ENCODE measurements around the gene DCP1B. TPM values are rescaled to one million over a fixed set of nuclear protein-coding genes. Genes with fewer than 3 reads are reported as not detected.

The DCP1B gene
- total and polyA plus RNA-seq, 12 donors: 1.1 to 4.9 (median 2.0) TPM

DNA sequence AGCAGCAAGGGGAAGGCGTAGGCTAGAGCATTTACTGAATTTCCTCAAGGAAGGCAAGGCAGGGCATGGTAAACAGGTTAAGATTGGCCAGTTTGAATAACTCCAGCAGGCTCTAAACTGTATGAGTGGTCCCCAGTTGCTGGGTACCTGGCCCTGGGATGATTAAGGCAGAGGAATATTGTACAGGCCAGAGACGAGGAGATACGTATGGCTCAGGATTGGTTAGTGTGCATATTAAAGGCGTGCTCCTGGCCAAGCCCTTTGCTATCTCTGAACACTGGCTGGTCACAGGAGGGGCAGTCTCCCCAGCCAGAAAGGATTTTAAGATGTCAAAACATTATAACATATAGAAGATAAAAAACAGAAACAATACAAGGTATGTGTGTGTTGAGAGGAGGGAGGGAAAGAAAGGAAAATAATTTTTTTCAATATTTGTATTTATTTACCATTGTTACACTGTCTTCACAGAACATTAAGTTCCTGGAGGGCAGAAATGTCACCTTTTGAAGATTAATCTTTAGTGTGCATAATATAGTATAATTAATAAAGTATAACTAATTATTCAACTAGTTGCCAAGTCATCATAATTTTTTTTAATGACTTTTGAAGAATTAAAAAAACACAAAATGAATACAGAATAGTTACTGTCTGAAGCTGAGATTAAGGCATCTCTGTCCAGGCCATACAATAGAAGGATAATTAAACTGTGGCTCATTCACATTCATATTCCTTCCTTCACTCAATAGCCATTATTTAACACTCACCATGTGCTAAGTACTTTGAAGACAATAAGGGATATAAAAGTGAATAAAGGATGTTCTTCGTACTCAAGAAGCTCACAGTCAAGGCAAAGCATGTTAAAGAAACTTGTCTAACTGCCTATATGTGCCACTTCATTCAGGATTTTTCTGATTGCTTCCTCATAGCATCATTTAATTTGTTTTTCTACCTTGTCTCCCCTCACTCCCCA lies 41.9 kb downstream of the DCP1B start:
- Histone ChIP-seq H3K27ac (no peak overlapping the region), H3K9me3 (no peaks in the 10 kb centered on the region), H3K4me3 (no peak overlapping the region), H3K36me3 (peaks cover 0 to 67% (median 7%) of the 10 kb centered on the region in 9 donors), H3K4me1 (peaks cover 0 to 15% (median 0%) of the 10 kb centered on the region in 9 donors), H3K27me3 (no peaks in the 10 kb centered on the region)
- DNase-seq: no peak
- intact Hi-C loops (cut with DNase I): no loop called here
- TF ChIP-seq, protein P1, sequence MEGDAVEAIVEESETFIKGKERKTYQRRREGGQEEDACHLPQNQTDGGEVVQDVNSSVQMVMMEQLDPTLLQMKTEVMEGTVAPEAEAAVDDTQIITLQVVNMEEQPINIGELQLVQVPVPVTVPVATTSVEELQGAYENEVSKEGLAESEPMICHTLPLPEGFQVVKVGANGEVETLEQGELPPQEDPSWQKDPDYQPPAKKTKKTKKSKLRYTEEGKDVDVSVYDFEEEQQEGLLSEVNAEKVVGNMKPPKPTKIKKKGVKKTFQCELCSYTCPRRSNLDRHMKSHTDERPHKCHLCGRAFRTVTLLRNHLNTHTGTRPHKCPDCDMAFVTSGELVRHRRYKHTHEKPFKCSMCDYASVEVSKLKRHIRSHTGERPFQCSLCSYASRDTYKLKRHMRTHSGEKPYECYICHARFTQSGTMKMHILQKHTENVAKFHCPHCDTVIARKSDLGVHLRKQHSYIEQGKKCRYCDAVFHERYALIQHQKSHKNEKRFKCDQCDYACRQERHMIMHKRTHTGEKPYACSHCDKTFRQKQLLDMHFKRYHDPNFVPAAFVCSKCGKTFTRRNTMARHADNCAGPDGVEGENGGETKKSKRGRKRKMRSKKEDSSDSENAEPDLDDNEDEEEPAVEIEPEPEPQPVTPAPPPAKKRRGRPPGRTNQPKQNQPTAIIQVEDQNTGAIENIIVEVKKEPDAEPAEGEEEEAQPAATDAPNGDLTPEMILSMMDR (IDR thresholded peaks at IDR 0.05): no peak
- 94 to 96% methylated on average over 5 of the region's 5 CpGs for WGBS, 2 donors
- peak in 1 of 8 donors; percentile 44 for ATAC-seq

DNA sequence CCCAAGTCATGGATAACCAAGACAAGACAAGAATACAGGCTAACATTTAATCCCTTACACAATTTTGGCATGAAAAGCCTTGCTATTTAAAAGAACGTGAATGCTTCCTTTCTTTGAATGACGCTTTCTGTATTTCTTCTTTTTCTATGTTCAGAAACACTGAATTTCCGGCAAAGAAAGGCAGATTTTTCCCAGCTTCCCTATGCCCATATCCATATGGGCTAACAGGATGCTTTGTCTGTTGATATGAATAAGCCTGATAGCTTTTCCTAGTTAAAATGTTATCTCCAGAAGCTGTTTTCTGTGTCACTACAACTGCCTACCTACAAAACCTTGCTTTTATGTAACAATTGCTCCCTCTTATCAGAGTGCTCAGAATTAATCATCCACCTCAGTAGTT lies 47.5 kb downstream of the DCP1B start:
- Histone ChIP-seq H3K36me3 (peaks cover 0 to 54% (median 0%) of the 10 kb centered on the region in 9 donors), H3K9me3 (no peaks in the 10 kb centered on the region), H3K27me3 (no peaks in the 10 kb centered on the region), H3K4me3 (no peak overlapping the region), H3K4me1 (no peaks in the 10 kb centered on the region), H3K27ac (no peak overlapping the region)
- no peak for DNase-seq
- TF ChIP-seq, protein P1 (IDR thresholded peaks at IDR 0.05): no peak
- intact Hi-C loops (cut with DNase I): no loop called here
- WGBS, 2 donors: 92% methylated on average over 3 of the region's 3 CpGs
- no peak for ATAC-seq

DNA sequence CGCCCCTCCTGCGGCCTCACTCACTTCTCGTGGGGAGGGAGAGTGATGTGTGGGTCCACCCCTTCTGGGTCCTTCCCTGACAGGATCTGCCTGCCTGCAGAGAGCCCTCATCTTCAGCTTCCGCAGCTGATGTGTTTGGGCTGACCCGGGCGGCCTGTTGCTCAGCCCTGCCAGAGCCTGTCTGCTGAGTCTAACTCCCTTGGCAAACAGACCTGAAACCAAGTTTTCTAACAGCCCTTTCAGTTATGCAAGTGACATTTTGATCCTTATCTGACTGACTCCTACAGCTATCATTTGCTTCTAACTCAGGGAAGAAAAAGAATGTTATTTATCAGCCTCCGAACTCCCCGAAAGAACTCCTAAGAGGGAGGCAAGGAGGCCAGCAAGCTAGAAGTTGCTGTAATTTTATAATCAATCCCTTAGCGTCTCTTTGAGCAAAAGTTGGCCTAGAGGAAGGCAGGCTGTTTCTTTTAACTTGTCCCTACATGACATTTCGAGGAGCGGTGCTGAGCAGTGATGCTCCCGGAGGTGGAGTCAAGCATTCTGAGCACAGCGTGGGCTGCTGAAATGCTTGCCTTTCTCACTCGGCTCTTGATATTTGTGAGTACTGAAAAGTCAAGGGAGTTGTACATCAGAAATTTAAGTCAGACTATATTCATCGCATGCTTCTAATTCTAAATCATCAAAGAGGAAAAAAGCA lies 54.3 kb downstream of the DCP1B start:
- H3K36me3 ChIP-seq: peaks cover 0 to 97% (median 7%) of the 10 kb centered on the region in 9 donors
- DNase-seq (peak in 1 of 2 donors; percentile 43), ATAC-seq (peak; percentile 52 to 85 (median 76))
- H3K4me3 ChIP-seq: no peak overlapping the region
- TF ChIP-seq, protein P1 (IDR thresholded peaks at IDR 0.05): no peak
- no peaks in the 10 kb centered on the region for H3K27me3 ChIP-seq
- peaks cover 0 to 5% (median 0%) of the 10 kb centered on the region in 11 donors for H3K9me3 ChIP-seq
- H3K27ac ChIP-seq: peak overlapping the region in 7 of 10 donors; percentile 15 to 68 (median 43)
- WGBS, 2 donors: 73 to 80% methylated on average over 15 of the region's 15 CpGs
- peaks cover 0 to 12% (median 4%) of the 10 kb centered on the region in 9 donors for H3K4me1 ChIP-seq
- intact Hi-C loops (cut with DNase I): no loop called here

DNA sequence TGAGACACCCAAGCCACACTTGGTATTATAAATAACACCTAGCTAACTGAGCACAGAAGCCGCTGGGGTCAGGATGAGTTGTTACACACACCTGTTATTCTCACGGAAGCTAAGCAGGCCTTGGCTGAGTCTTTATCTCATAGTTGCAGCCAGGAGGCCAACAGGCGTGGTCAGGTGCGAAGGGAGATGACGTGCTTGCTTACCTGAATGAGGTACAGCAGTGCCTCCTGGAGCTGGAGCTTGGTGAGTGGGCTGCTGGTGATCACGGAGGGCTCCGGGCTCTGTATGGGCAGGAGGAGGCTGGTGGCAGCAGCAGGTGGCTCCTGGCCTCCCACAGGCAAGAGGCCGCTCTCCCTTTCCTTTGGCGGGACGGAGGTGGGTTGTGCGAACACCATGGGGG lies 55.4 kb downstream of the DCP1B start:
- Histone ChIP-seq H3K36me3 (peaks cover 0 to 89% (median 7%) of the 10 kb centered on the region in 9 donors), H3K27ac (peak overlapping the region in 2 of 10 donors; percentile 15 to 68), H3K27me3 (no peaks in the 10 kb centered on the region), H3K4me1 (peaks cover 0 to 12% (median 4%) of the 10 kb centered on the region in 9 donors), H3K9me3 (peaks cover 0 to 10% (median 0%) of the 10 kb centered on the region in 11 donors), H3K4me3 (no peak overlapping the region)
- TF ChIP-seq, protein P1 (IDR thresholded peaks at IDR 0.05): no peak
- DNase-seq (no peak), ATAC-seq (peak in 1 of 8 donors; percentile 21)
- WGBS, 2 donors: 98% methylated on average over 11 of the region's 11 CpGs
- intact Hi-C loops (cut with DNase I): no loop called here

Measured in heart right ventricle (tissue), 16 donors.